ENCODE results near the gene YTHDC1. TPM values are rescaled to one million over a fixed set of nuclear protein-coding genes. Genes with fewer than 3 reads are reported as not detected.
"Not testable (repeated sequence)": the region's sequence is repeated elsewhere in the genome, so short reads cannot be mapped to it uniquely, and the experiment has no call there.

YTHDC1 gene
- total and polyA plus RNA-seq, 2 of the 8 experiments (the other 6 are each of a cell fraction or from before 2014, with no cell fraction given), result 25.7 to 89.5 TPM

DNA sequence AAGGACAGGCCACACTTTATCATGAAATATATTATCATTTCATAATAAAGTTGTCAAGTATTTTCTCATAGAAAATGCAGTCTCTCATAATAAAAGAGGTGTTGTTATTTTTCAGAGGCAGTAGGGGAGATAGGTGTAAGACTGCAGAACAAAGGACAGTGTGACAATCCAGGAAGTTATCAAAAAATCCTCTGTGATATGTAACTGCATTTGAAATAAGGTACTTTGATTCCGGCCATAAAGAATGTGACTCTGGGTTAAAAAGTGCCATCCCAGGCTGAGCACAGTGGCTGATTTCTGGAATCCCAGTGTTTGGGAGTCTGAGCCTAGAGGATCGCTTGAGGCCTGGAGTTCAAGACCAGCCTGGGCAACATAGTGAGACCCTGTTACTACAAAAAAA, 66.8 kb downstream of the YTHDC1 start (continued):
- no peak for TF ChIP-seq RNF2 (IDR thresholded peaks at IDR 0.05; ENCODE audit: borderline replicate concordance, low read depth, low read length, missing control alignments, poor library complexity, severe bottlenecking)
- TF ChIP-seq ZNF274 (IDR thresholded peaks at IDR 0.05; ENCODE audit: borderline replicate concordance, extremely low read depth, low read length), result no peak
- TF ChIP-seq KDM4A (IDR thresholded peaks at IDR 0.05; ENCODE audit: low read depth, low read length, severe bottlenecking), result no peak

DNA sequence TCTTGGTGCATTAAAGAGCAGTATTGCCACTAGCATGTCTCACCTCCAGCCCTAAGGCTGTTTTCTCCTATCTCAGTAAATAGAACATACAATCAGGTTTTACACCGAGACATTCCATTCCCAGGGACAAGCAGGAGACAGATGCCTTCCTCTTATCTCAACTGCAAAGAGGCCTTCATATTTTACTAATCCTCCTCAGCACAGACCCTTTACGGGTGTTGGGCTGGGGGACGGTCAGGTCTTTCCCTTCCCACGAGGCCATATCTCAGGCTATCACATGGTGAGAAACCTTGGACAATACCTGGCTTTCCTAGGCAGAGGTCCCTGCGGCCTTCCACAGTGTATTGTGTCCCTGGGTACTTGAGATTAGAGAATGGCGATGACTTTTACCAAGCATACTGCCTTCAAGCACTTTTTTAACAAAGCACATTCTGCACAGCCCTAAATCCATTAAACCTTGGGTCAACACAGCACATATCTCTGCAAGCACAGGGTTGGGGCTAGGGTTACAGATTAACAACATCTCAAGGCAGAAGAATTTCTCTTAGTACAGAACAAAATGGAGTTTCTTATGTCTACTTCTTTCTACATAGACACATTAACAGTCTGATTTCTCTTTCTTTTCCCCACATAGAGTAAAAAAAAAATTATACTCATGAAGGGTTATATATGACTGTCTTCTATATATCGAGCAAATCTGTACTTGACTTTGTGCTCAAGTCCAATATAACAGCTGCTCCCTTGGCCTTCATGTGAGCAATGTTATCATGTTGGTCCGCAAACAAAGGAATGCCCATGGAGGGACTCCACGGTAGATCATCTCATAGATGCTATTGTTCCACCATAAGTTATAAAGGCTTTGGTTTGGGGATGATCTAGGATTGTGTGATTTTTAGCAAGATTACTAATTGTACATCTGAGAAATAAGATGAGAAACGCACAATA, 67.8 kb downstream of the YTHDC1 start:
- H3K27ac ChIP-seq (ENCODE audit: low read depth, low read length); POLR2A ChIA-PET (ENCODE audit: partially characterized antibody); H3K14ac ChIP-seq (ENCODE audit: insufficient read length); H3K23me2 ChIP-seq (ENCODE audit: low read depth, low read length); H3K79me1 ChIP-seq (ENCODE audit: low read depth, low read length); H3K4me3 ChIP-seq (ENCODE audit: extremely low read depth in 1 of 4, insufficient read depth in 2 of 4, low read depth in 3 of 4, low read length in 4 of 4); H3K18ac ChIP-seq (ENCODE audit: extremely low read depth, low read length); H4K91ac ChIP-seq (replicated peaks; ENCODE audit: insufficient read length, low read length); H3K36me3 ChIP-seq (ENCODE audit: control insufficient read depth in 2 of 4, insufficient read depth in 4 of 4, low read length in 3 of 4); H4K8ac ChIP-seq (ENCODE audit: extremely low read depth, insufficient read depth, low read length); H2BK5ac ChIP-seq (ENCODE audit: low read depth, low read length); H2BK15ac ChIP-seq (ENCODE audit: low read length); H3K27me3 ChIP-seq (replicated peaks in 1 of 4; ENCODE audit: control insufficient read depth in 3 of 4, extremely low read depth in 1 of 4, insufficient read depth in 3 of 4, low read length in 3 of 4); DNase-seq (ENCODE audit: low read depth in 1 of 2, low spot score in 2 of 2); H4K5ac ChIP-seq (ENCODE audit: insufficient read length, low read depth, low read length); H2AFZ ChIP-seq (ENCODE audit: low read length); H3K79me2 ChIP-seq (ENCODE audit: control insufficient read depth in 1 of 2, insufficient read depth in 2 of 2, low read length in 2 of 2); H3K56ac ChIP-seq (replicated peaks; ENCODE audit: insufficient read length, low read depth, low read length); H2BK120ac ChIP-seq (replicated peaks; ENCODE audit: low read depth, low read length); H3K4me2 ChIP-seq (ENCODE audit: insufficient read depth in 1 of 2, low read depth in 2 of 2, low read length in 2 of 2); CTCF ChIA-PET (ENCODE audit: partially characterized antibody); H3K4me1 ChIP-seq (replicated peaks in 1 of 4; ENCODE audit: control insufficient read depth in 3 of 4, insufficient read depth in 4 of 4, low read length in 3 of 4); H3K23ac ChIP-seq (ENCODE audit: insufficient read length); H4K20me1 ChIP-seq (replicated peaks in 1 of 2; ENCODE audit: control insufficient read depth in 1 of 2, insufficient read depth in 2 of 2, low read length in 2 of 2); H3K4ac ChIP-seq (replicated peaks; ENCODE audit: insufficient read length, low read depth, low read length); H2AK5ac ChIP-seq (ENCODE audit: low read depth, low read length); FAIRE-seq; H2BK12ac ChIP-seq (ENCODE audit: low read depth, low read length); H3K9me3 ChIP-seq (ENCODE audit: insufficient read depth in 2 of 2, low read depth in 1 of 2, low read length in 1 of 2); H3K9ac ChIP-seq (replicated peaks in 1 of 4; ENCODE audit: extremely low read depth in 1 of 4, low read depth in 3 of 4, low read length in 3 of 4); H2BK20ac ChIP-seq (ENCODE audit: low read length): not testable (repeated sequence)
- 93% methylated on average over 10 of the region's 10 CpGs; no CpG with 5 or more reads in 1 of the 2 experiments for WGBS, 2 experiments (ENCODE audit: extremely low coverage in 1 of 2, insufficient coverage in 1 of 2, insufficient read length in 1 of 2, insufficient replicate concordance in 2 of 2, low coverage in 1 of 2, low lambda C conversion rate in 2 of 2, missing lambda C conversion rate in 1 of 2)

Data from H1 (cell line).